SK-N-SH treated with all-trans-retinoic acid at 6 μM for 48 hours (cell line): ENCODE results near the gene FAM124B.

Experiments
- ISL1 ChIP-seq: fragments of 250-450 bp; sonication (Bioruptor Pico); IDR thresholded peaks from 2 replicates; pipeline ENCODE4 v2.1.2; 2022; ENCODE audit warnings: mild to moderate bottlenecking, moderate library complexity
- SNAI2 ChIP-seq: fragments of 250-450 bp; sonication (Bioruptor Pico); IDR thresholded peaks from 2 replicates; pipeline ENCODE4 v1.5.0; 2020; ENCODE audit warnings: mild to moderate bottlenecking, moderate library complexity

DNA sequence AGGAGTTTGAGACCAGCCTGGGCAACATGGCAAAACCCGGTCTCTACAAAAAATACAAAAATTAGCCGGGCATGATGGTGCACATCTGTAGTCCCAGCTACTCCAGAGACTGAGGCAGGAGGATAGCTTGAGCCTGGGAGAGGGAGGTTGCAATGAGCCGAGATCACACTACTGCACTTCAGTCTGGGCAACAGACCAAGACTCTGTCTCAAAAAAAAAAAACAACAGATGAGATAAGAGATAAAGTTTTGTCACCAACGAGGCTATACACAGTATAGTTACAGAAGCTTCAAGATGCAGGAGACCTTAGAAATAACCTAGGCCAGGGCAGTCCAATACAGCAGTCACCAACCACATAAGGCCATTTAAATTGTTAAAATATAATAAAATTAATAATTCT lies 9.4 kb downstream of the FAM124B start:
- TF ChIP-seq SNAI2 (CRISPR knock-in tag) = no peak
- no peak for TF ChIP-seq ISL1 (CRISPR knock-in tag)
